Calu3 (cell line): ENCODE measurements around the gene DAB1. TPM values are rescaled to one million over a fixed set of nuclear protein-coding genes. Genes with fewer than 3 reads are reported as not detected.

Source experiments
- BruUV-seq: library from RNA; stranded (reverse); fragments of 400-500 nt; replicated peaks from 2 replicates; lab custom pipeline; 2021; lab: Mats Ljungman, UMichigan
- CTCF ChIA-PET: fragments of 300-600 bp; sonication (Branson Sonifier 250); formaldehyde crosslinking; loops from one replicate; lab custom pipeline; 2022; ENCODE audit warnings: antibody characterized with exemption; lab: Charles Lee
- DNase-seq: peaks from one replicate; pipeline ENCODE4 v3.0.0; 2022
- H3K27ac Mint-ChIP-seq: one replicate; pipeline ENCODE4 v1.8.0; 2022; ENCODE audit warnings: mixed read lengths; ENCODE audit not compliant: unreplicated experiment
- H3K27me3 Mint-ChIP-seq: one replicate; pipeline ENCODE4 v1.8.0; 2022; ENCODE audit warnings: mixed read lengths; ENCODE audit not compliant: unreplicated experiment
- H3K36me3 Mint-ChIP-seq: one replicate; pipeline ENCODE4 v1.8.0; 2022; ENCODE audit warnings: mild to moderate bottlenecking, moderate library complexity, mixed read lengths; ENCODE audit not compliant: insufficient read depth, unreplicated experiment
- H3K4me1 Mint-ChIP-seq: one replicate; pipeline ENCODE4 v1.8.0; 2022; ENCODE audit warnings: mild to moderate bottlenecking, low read depth, mixed read lengths; ENCODE audit not compliant: unreplicated experiment
- H3K4me3 Mint-ChIP-seq: one replicate; pipeline ENCODE4 v1.8.0; 2022; ENCODE audit warnings: mild to moderate bottlenecking, low read depth, moderate library complexity, mixed read lengths; ENCODE audit not compliant: unreplicated experiment
- H3K9me3 Mint-ChIP-seq: one replicate; pipeline ENCODE4 v1.8.0; 2022; ENCODE audit warnings: low read depth, mixed read lengths; ENCODE audit not compliant: unreplicated experiment
- intact Hi-C: fragments of 100-400 bp; cut with micrococcal nuclease; formaldehyde crosslinking; loops from one replicate; pipeline ENCODE4 v1.10.0; 2022; ENCODE audit not compliant: unreplicated experiment
- total RNA-seq: library from RNA; stranded (reverse); gene quantifications from 2 replicates; pipeline ENCODE4 v1.2.3, GENCODE V29; 2022
- TF ChIP-seq, protein P1 (sequence below): fragments of 200-600 bp; IDR thresholded peaks from one replicate; pipeline ENCODE4 v1.8.0; 2022; ENCODE audit warnings: antibody characterized with exemption; ENCODE audit not compliant: unreplicated experiment

The DAB1 gene
- total RNA-seq, 1 experiment from 2014 or later, result not detected

DNA sequence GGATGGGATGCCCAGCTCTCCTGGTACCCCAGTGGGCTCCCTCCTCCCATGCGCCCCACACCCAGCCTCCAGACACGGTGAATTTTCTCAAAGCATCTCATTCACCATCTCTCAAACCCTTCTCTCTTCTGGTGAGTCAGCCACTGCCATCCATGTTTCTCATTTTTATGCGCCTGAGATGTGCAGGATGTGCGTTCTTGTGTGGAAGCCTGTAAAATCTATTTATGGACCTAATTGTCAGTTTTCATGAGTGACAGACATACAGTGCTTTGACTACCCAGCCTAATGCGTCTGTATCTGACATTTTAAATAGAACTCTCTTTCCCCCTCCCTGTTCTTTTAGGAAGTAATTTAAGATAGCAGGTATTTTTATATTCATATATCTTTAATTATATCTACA, 158.8 kb downstream of the DAB1 start:
- BruUV-seq, result no TSS peak
- peaks cover 4% of the 10 kb centered on the region for H3K9me3 Mint-ChIP-seq
- CTCF ChIA-PET, result no interaction called here
- H3K4me3 Mint-ChIP-seq, result no peak overlapping the region
- TF ChIP-seq, protein P1, sequence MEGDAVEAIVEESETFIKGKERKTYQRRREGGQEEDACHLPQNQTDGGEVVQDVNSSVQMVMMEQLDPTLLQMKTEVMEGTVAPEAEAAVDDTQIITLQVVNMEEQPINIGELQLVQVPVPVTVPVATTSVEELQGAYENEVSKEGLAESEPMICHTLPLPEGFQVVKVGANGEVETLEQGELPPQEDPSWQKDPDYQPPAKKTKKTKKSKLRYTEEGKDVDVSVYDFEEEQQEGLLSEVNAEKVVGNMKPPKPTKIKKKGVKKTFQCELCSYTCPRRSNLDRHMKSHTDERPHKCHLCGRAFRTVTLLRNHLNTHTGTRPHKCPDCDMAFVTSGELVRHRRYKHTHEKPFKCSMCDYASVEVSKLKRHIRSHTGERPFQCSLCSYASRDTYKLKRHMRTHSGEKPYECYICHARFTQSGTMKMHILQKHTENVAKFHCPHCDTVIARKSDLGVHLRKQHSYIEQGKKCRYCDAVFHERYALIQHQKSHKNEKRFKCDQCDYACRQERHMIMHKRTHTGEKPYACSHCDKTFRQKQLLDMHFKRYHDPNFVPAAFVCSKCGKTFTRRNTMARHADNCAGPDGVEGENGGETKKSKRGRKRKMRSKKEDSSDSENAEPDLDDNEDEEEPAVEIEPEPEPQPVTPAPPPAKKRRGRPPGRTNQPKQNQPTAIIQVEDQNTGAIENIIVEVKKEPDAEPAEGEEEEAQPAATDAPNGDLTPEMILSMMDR, result no peak
- no peaks in the 10 kb centered on the region for H3K4me1 Mint-ChIP-seq
- no peak overlapping the region for H3K27ac Mint-ChIP-seq
- no peaks in the 10 kb centered on the region for H3K36me3 Mint-ChIP-seq
- H3K27me3 Mint-ChIP-seq, result no peaks in the 10 kb centered on the region
- intact Hi-C loops, result loop anchor here (10.0 kb wide), 1 partner anchor 60 kb away; no protein-coding TSS in a partner anchor
- no peak for DNase-seq

DNA sequence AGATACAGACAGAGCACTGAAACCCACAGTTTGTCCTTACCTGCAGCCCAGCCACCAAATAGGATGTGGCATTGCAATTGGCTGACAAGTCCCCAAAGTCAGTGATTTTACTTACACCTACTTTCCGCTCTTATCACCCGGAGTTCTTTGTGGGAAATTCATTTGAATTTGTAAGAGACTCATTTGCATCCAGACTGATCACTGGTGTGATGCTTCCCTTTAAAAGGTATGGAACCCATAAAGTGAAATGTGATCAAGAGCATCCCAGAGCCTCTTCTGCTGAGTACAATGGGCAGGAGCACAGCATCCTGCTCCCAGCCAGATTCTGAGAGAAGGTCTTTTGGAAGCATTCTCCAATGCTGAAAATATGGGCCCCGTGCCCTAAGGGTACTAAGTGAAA, 161.4 kb downstream of the DAB1 start:
- no TSS peak for BruUV-seq
- H3K4me1 Mint-ChIP-seq, result no peaks in the 10 kb centered on the region
- no peak for DNase-seq
- H3K27me3 Mint-ChIP-seq, result no peaks in the 10 kb centered on the region
- no peak overlapping the region for H3K4me3 Mint-ChIP-seq
- TF ChIP-seq, protein P1, result no peak
- H3K27ac Mint-ChIP-seq, result no peak overlapping the region
- CTCF ChIA-PET, result no interaction called here
- intact Hi-C loops, result loop anchor here (10.0 kb wide), 1 partner anchor 58 kb away; no protein-coding TSS in a partner anchor
- H3K9me3 Mint-ChIP-seq, result peaks cover 6% of the 10 kb centered on the region
- no peaks in the 10 kb centered on the region for H3K36me3 Mint-ChIP-seq

DNA sequence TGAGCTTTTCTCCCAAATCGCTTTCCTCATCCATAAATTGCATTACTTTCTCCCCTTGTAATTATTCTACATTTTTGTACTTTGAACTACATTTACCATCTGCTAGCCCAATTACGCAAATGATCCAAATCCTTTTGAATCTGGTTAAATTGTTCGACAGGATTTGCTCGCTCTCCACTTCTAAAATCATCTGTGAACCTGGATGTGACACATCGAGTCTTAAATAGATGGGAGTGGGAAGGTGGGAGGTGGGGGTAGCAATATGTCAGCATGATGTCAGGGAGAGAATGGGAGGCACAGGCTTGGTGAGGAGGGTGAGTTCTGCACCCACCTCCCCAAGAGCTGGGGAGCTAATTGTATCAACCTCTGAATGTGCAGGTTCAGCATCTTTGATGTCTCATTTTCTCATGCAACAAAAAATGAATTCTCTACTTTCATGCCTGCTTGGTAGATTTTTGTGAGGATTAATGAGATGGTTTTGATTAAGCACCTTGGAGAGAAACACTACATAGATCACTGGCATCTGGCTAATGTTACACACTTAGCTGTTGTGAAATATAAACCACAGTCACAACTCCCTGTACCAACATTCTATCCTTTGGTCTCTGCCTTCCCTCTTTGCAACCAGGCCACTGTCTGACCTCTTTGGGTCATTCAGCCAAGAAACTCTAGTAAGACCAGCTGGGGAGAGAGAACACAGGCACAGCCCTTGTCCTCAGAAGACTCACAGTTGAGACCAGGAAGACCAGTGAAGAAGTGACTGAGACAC, 165.1 kb downstream of the DAB1 start:
- peaks cover 3% of the 10 kb centered on the region for H3K9me3 Mint-ChIP-seq
- no peaks in the 10 kb centered on the region for H3K36me3 Mint-ChIP-seq
- no peak overlapping the region for H3K4me3 Mint-ChIP-seq
- CTCF ChIA-PET, result no interaction called here
- H3K27ac Mint-ChIP-seq, result no peak overlapping the region
- DNase-seq, result no peak
- no peaks in the 10 kb centered on the region for H3K4me1 Mint-ChIP-seq
- TF ChIP-seq, protein P1, result no peak
- intact Hi-C loops, result no loop called here
- no TSS peak for BruUV-seq
- no peaks in the 10 kb centered on the region for H3K27me3 Mint-ChIP-seq

DNA sequence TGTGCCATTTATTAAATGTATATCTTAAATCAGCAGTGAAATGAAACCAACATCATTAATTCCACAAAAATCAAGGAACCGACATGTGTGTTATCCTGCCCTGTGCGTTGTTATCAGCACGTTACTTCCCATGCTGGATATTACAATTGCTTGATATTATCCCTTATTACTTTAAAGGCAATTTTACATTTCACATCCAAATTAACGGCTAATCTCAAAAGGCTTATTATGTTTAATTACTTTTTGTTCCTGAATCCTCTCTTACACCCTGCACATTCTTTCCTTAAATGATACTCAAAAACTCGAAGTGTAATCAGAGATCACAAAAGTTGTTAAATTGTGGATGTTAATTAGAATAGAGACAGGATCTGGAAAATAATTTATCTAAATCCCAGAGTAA, 167.9 kb downstream of the DAB1 start:
- intact Hi-C loops, result no loop called here
- H3K4me1 Mint-ChIP-seq, result no peaks in the 10 kb centered on the region
- no TSS peak for BruUV-seq
- H3K36me3 Mint-ChIP-seq, result no peaks in the 10 kb centered on the region
- no peak overlapping the region for H3K27ac Mint-ChIP-seq
- no peak overlapping the region for H3K4me3 Mint-ChIP-seq
- no peaks in the 10 kb centered on the region for H3K27me3 Mint-ChIP-seq
- CTCF ChIA-PET, result no interaction called here
- TF ChIP-seq, protein P1, result no peak
- H3K9me3 Mint-ChIP-seq, result peaks cover 6% of the 10 kb centered on the region
- DNase-seq, result no peak
